IMR-90 (cell line): ENCODE data around the gene FBH1.

Source experiments
- CEBPB ChIP-seq: IDR thresholded peaks from 2 replicates; pipeline ENCODE4 v1.6.1; 2012; ENCODE audit warnings: low read depth, low read length, improper control_type of control experiment
- FOS ChIP-seq: fragments of 150-350 bp; IDR thresholded peaks from 2 replicates; pipeline ENCODE4 v1.6.1; 2016; ENCODE audit warnings: low read depth, low read length
- MAFK ChIP-seq: IDR thresholded peaks from 2 replicates; pipeline ENCODE4 v1.6.1; 2012; ENCODE audit warnings: low read depth, low read length, improper control_type of control experiment
- MAZ ChIP-seq: IDR thresholded peaks from 2 replicates; pipeline ENCODE4 v1.6.1; 2012; ENCODE audit warnings: low read depth, mild to moderate bottlenecking, low read length, improper control_type of control experiment, moderate library complexity, borderline replicate concordance
- MXI1 ChIP-seq: IDR thresholded peaks from 2 replicates; pipeline ENCODE4 v1.6.1; 2012; ENCODE audit warnings: low read depth, mild to moderate bottlenecking, low read length, moderate library complexity, borderline replicate concordance
- NFE2L2 ChIP-seq: fragments of 150-350 bp; IDR thresholded peaks from 2 replicates; pipeline ENCODE4 v1.6.1; 2016; ENCODE audit warnings: low read depth, mild to moderate bottlenecking, low read length
- POLR2A ChIP-seq: IDR thresholded peaks from 2 replicates; pipeline ENCODE4 v1.6.1; 2012; ENCODE audit warnings: mild to moderate bottlenecking, low read depth, low read length
- RAD21 ChIP-seq: IDR thresholded peaks from 2 replicates; pipeline ENCODE4 v1.6.1; 2012; ENCODE audit warnings: low read length, improper control_type of control experiment
- RFX5 ChIP-seq: IDR thresholded peaks from 2 replicates; pipeline ENCODE4 v1.8.0; 2012; ENCODE audit warnings: low read depth, mild to moderate bottlenecking, low read length, moderate library complexity
- SMC3 ChIP-seq: fragments of 150-350 bp; IDR thresholded peaks from 2 replicates; pipeline ENCODE4 v1.6.1; 2016; ENCODE audit warnings: low read depth, mild to moderate bottlenecking, antibody characterized with exemption, low read length, moderate library complexity
- TF ChIP-seq, protein P1 (sequence below): conservative IDR thresholded peaks from 2 replicates; pipeline ENCODE4 v1.5.1; 2012; ENCODE audit warnings: mild to moderate bottlenecking, low read depth, low read length, improper control_type of control experiment
- TF ChIP-seq, protein P2 (sequence below): fragments of 150-350 bp; IDR thresholded peaks from 2 replicates; pipeline ENCODE4 v1.6.1; 2016; ENCODE audit warnings: low read depth, mild to moderate bottlenecking, low read length, moderate library complexity, borderline replicate concordance
- TF ChIP-seq, protein P3 (sequence below): fragments of 150-350 bp; IDR thresholded peaks from 2 replicates; pipeline ENCODE4 v1.6.1; 2017; ENCODE audit warnings: mild to moderate bottlenecking, antibody characterized with exemption, low read length, low read depth

DNA sequence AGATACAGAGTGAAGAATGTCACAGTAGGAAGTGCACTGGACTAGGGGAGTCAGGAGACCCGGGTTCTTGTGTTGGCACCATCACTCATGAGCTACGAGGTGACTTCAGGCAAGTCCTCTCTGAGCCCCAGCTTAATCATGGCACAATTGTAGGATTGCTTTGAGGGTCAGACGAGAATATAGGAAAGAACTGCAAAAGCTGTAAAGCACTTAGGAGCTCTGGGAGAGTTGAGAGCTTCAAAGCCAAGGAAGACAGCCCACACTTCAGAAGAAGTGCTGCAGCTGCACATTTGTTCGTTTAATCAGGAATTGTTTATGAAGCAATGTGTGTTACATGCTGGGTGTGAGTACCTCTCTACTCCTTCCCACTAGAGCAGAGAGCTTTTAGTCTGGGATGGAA lies 4.4 kb downstream of the FBH1 start:
- TF ChIP-seq MXI1, result no peak
- TF ChIP-seq, protein P1, sequence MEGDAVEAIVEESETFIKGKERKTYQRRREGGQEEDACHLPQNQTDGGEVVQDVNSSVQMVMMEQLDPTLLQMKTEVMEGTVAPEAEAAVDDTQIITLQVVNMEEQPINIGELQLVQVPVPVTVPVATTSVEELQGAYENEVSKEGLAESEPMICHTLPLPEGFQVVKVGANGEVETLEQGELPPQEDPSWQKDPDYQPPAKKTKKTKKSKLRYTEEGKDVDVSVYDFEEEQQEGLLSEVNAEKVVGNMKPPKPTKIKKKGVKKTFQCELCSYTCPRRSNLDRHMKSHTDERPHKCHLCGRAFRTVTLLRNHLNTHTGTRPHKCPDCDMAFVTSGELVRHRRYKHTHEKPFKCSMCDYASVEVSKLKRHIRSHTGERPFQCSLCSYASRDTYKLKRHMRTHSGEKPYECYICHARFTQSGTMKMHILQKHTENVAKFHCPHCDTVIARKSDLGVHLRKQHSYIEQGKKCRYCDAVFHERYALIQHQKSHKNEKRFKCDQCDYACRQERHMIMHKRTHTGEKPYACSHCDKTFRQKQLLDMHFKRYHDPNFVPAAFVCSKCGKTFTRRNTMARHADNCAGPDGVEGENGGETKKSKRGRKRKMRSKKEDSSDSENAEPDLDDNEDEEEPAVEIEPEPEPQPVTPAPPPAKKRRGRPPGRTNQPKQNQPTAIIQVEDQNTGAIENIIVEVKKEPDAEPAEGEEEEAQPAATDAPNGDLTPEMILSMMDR, result no peak
- TF ChIP-seq, protein P2, sequence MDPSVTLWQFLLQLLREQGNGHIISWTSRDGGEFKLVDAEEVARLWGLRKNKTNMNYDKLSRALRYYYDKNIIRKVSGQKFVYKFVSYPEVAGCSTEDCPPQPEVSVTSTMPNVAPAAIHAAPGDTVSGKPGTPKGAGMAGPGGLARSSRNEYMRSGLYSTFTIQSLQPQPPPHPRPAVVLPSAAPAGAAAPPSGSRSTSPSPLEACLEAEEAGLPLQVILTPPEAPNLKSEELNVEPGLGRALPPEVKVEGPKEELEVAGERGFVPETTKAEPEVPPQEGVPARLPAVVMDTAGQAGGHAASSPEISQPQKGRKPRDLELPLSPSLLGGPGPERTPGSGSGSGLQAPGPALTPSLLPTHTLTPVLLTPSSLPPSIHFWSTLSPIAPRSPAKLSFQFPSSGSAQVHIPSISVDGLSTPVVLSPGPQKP, result no peak
- TF ChIP-seq, protein P3, sequence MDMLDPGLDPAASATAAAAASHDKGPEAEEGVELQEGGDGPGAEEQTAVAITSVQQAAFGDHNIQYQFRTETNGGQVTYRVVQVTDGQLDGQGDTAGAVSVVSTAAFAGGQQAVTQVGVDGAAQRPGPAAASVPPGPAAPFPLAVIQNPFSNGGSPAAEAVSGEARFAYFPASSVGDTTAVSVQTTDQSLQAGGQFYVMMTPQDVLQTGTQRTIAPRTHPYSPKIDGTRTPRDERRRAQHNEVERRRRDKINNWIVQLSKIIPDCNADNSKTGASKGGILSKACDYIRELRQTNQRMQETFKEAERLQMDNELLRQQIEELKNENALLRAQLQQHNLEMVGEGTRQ, result no peak
- TF ChIP-seq POLR2A, result no peak
- no peak for TF ChIP-seq SMC3
- no peak for TF ChIP-seq CEBPB
- no peak for TF ChIP-seq RFX5
- no peak for TF ChIP-seq FOS
- no peak for TF ChIP-seq MAZ
- TF ChIP-seq RAD21, result no peak
- TF ChIP-seq NFE2L2, result no peak
- TF ChIP-seq MAFK, result no peak
